HL-60/S4 treated with retinoic acid at 250 ng/mL for 4 days and 3 days (cell line): ENCODE results near the gene ST6GALNAC2.
"Not testable (repeated sequence)": the region's sequence is repeated elsewhere in the genome, so short reads cannot be mapped to it uniquely, and the experiment has no call there.

Experiments used
- in situ Hi-C: fragments of 300-500 bp; cut with MboI; formaldehyde crosslinking; loops from 2 replicates; pipeline ENCODE4 v1.7.0; 2022; ENCODE audit warnings: low sequenced_read_pairs

The ST6GALNAC2 gene

DNA sequence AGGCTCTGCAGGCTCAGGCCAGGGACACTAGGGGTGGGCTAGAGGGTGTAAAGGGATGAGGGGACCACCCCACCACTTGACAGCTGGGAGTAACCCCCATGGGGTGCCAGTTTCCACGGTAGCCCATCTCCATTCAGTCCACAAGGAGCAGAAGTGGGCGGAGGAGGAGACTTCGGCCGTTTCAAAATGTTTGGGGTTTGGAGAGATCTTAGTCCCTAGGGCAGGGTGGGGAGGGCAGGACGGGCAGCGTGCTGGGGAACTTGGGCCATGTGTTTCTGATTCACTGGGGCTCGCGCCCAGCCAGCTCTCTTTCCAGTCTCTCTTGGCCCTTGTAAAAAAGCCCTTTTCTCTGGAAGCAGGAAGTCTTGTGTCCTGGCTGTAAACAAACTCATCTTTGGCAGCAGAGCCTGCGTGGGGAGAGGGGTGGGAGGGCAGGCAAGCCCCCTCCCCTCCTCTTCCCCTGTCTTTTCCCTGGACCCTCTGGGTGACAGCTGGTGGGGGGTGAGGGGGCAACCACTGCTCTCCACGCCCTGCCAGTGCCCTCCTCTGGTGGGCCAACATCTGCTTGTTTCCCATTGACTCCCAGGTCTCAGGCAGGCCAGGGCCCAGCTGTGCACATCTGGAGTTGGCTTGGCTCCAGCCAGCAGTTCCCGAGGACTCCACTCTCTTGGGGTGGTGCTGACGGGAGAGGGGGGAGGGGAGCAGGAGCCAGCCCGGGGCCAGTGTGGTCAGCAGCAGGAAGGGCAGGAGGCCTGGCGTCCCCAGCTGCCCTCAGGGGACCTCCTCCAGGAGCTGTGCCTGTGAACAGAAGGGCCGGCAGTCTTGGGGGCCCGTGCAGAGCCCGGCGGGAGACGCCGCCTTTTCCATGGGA, 56.2 kb downstream of the ST6GALNAC2 start:
- in situ Hi-C loops = no loop called here

DNA sequence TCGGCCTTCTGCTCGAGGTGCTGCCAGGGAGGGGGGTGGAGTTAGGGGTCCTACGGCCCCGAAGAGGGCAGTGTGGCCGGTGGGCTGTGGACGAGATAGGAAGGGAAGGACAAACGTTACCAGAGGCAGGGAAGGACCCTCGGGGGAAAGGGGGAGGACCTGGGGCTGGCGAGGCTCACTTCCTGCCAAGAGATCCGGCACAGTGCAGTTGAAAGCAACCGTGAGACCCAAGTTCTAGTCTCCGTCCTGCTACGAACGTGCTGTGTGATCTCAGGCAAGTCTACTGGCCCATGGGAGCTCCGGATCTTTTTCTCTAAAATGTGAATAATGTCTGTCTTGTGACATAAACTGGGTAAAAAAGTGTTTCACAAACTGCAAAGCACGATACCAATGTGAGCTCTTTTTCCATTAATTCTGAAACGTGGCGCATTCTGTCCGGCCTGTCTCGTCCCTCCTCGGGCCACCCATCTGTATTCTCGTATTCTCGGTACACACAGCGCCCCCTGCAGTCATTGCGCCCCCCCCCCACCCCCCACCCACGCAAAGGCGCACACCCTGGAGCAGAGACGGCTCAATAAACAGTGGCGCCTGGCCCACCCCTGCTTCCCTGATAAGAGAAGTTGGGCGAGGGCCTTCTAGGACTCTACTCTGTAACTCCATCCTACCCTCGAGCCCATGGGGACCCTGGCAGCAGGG, 57.0 kb downstream of the ST6GALNAC2 start:
- in situ Hi-C loops = no loop called here

DNA sequence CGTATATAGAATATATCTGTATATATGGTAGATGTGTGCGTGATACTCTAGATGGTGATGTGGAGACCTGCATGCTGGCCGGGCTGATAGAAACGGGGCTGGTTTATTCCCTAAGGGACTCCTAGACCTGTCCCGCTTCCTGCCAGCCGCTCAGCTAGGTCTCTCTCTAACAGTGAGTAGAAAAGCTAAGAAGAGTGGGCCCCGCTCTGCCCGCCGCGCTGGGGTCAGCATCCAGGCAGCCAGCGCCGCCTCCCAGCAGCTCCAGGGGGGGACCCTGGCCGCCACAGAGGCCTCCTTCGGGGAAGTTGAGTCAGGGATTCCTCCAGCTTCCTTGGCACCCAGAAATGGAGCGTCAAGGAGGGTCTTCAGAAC, 57.5 kb downstream of the ST6GALNAC2 start:
- in situ Hi-C loops = no loop called here

DNA sequence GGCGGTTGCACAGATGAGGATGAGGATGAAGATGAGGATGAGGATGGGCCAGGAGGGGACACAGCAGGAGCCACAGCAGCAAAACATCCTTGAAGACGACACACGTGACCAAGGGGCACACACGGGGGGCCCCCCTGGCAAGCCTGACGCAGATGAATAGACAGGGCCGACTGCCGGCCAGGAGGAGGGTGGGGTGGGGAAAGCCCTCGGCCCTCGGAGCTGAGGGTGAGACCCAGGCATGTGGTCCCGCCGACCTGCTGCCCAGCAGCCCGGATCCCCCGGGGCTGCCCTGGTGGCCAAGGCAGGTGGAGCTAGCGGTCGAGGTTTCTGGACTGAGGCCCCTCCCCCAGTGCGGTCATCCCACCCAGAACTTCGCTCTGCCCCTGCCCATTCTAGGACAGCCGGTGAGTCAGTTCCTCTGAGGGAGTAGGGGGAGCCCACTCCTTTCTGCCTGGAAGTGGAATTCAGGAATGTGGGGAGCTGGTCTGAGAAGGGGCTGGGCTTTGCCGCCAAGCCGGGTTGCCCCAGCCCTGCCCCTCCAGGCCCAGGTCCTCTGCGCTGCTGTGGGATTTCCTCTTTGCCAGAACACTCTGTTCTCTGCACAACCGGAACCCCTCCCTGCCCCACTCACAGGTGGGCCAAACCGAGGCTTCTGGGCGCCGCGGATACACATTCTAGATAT, 58.1 kb downstream of the ST6GALNAC2 start:
- in situ Hi-C loops = no loop called here

DNA sequence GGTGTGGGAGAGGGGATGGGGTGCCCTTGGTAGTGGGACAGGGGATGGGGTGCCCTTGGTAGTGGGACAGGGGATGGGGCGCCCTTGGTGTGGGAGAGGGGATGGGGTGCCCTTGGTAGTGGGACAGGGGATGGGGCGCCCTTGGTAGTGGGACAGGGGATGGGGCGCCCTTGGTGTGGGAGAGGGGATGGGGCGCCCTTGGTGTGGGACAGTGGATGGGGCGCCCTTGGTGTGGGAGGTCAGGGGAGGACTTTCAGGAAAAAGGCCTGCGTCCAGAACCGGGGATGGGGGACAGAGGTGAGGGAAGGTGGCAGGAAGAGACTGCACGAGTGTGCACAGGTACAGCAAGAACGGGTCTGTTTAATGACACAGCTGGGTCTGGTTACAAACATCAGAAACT, 58.6 kb downstream of the ST6GALNAC2 start:
- in situ Hi-C loops = not testable (repeated sequence)

DNA sequence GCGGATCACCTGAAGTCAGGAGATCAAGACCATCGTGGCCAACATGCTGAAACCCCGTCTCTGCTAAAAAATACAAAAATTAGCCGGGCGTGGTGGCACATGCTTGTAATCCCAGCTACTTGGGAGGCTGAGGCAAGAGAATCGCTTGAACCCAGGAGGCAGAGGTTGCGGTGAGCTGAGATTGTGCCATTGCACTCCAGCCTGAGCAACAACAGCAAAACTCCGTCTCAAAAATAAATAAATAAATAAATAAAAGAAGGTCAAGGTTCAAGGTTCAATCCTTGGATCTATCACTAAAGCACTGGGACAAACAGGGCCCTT, 60.2 kb downstream of the ST6GALNAC2 start:
- in situ Hi-C loops = not testable (repeated sequence)

DNA sequence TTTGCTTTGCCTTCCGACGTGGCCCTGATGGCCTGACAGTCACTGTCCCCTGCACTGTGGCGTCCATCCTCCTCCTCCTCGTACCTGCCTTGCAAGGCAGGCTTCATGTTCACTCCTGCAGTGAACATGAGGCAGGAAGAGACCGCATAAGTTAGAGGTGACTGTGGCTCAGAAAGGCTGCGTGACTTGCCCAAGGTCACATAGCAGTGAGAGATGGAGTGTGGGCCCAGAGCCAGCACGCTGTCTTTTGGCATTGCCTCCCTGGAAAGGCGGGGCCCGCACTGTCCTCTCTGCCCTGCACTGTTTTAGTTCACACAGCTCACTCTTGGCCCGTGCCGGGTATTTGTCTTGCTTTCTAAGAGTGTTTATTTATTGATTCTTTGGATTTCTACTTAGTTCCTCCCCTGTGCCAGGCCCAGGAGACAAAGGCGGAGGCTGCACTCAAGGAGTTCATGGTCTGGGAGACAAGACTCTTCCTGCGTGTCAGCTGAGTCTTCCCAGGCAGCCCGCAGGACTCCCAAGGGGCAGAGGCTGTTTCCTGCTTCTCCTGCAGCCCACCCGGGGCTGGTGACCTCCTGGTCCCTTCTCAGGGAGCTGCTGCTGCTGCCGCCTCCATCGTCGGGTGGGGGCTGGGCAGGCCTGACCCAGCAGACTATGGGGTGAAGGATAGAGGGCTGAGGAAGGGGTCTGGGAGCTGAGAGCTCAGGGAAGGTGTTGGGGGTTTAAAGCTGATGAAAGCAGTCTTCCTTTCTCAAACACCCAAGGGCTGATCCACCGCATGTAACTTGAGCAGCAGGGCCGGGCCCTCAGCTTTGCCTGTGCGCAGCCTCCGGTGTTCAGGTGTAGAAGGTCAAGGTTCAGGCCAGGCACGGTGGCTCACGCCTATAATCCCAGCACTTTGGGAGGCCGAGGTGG, 60.8 kb downstream of the ST6GALNAC2 start:
- in situ Hi-C loops = no loop called here

DNA sequence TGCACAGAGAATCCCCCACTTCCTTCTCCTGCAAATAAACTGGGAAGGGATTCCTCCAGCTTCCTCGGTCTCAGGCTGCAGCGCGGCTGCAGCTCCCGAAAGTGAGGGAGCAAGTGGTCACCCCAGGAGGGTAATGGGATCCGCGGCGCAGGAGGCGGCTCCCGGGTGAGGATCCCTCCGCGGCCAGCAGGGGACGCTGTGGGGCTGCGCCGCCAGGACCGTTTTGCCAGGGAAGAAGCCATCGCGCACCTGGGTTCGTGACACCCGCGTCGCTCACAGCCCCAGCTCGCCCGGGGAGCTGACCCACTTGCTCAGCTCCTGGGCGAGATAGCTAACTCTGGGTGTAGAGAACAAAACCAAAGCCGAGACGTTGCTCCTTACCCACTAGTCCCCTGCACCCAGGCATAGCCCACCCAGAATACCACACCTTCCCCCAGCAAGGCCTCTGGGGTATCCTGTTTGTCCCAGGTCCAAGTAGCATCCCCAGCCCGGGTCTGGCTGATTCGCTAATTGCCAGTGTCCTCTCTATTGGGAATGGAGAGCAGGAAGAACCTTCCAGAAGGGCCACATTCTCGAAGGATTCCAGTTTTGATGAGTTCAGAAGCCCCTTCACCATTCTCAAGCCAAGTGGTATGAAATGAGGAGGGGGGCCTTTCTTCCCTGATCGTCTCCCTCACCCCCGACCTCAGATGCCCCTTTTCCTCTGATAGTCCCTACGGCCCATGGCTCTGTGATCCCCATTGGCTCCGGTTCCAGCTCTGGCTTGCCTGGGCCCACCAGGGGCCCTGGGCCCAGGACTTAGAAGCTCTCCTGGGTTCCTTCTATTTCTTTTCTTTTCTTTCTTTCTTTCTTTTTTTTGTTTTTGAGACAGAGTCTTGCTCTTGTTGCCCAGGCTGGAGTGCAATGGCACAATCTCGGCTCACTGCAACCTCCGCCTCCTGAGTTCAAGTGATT, 62.3 kb downstream of the ST6GALNAC2 start:
- in situ Hi-C loops = no loop called here

DNA sequence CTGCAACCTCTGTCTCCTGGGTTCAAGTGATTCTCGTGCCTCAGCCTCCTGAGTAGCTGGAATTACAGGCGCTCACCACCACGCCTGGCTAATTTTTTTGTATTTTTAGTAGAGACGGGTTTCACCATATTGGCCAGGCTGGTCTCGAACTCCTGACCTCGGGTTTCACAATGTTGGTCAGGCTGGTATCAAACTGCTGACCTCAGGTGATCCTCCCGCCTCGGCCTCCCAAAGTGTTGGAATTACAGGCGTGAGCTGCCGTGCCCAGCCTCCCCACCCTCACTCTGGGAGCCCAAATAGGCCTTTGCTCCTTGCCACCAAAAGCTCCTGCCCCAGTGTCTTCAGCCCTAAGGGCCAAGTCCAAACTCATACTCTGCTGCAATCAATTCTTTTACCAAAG, 64.0 kb downstream of the ST6GALNAC2 start:
- in situ Hi-C loops = not testable (repeated sequence)

DNA sequence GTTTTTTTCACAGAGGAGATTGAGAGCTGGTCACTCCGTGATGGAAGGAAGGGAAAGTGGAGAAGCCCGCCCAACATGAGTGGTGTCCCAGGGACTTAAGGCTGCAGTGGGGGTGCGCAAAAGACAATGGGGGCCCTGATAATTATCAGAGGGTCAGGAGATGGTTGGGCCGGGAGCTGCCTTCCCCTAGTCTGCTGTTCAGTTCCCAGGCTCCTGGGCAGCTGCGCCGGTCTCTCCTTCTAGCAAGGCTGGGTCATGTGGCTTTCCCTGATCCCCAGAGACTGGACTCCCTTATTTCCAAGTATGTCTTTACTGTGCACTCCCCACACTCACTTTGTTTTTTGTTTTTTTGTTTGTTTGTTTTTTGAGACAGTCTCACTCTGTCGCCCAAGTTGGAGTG, 64.4 kb downstream of the ST6GALNAC2 start:
- in situ Hi-C loops = no loop called here

DNA sequence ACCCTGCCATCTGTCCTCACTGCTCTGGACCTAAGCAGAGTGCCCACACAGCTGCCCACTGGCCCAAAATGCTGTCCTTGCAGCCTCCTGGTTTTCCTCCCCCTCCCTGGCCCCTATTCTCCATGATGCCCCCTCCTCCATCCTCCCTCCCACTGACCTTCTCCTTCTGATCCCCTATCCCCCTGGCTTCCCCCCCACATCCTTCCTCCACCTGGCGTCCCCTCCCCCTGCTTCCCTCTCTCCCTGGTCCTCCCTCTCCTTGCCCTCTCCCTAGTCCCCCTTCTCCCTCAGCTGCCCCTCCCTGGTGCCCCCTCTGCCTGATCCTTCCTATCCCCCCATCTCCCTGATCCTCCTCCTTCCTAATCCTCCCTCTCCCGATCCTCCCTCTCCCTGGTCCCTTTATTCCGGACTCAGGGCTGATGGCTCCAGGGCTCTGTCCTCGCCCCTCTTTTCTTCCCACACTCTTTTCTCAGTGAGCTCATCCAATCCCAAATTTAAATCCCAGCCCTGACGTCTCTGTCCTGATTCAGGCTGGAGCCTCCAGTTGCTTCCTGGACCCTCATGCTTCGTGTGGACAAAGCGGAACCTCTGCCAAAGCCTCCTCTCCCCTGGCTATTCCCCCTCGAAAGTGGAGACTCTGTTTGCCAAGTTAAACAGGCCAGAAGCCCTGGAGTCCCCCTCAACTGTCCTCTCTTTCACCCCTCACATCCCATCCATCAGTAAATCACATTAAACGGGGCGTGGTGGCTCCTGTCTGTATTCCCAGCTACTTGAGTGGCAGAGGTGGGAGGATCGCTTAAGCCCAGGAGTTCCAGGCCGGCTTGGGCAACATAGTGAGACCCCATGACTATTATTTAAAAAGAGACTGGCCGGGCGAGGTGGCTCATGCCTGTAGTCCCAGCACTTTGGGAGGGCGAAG, 66.4 kb downstream of the ST6GALNAC2 start:
- in situ Hi-C loops = no loop called here

DNA sequence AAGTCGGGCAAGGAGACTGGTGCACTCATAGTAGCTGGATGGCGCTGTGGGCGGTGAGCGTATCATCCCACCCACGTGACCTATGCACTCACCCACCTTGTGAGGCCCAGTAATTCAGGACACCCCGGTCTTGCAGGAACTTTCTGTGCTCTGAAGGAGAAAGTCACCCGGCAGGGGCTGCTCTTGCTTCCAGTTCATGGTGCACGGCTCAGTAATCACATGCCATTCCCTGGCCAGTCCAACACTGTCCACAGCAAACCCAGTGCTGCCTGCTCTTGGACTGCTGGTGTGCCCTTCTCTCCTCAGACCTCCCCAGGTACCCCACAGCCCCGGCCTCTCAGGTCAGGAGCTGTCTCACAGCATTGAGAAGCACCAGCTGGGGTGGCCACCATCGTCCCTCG, 68.0 kb downstream of the ST6GALNAC2 start:
- in situ Hi-C loops = no loop called here
